SU-DHL-6 (cell line): Measurements from ENCODE around the gene ACADS.

Experiments used
- CTCF ChIP-seq: fragments of 200-600 bp; sonication (generic); IDR thresholded peaks from one replicate; pipeline ENCODE4 v1.5.1; 2017; ENCODE audit warnings: antibody characterized with exemption, mild to moderate bottlenecking, low read length, moderate library complexity; ENCODE audit not compliant: insufficient read depth, poor library complexity, severe bottlenecking
- EZH2phosphoT487 ChIP-seq: fragments of 200-600 bp; sonication (generic), shearing (Covaris generic); conservative IDR thresholded peaks from 2 replicates; pipeline ENCODE4 v1.6.1; 2018; ENCODE audit warnings: mild to moderate bottlenecking, antibody characterized with exemption, low read length, moderate library complexity, mixed read lengths

GRCh38 chr12:120787889-120788288 is 62.3 kb downstream of the ACADS start:
- TF ChIP-seq CTCF (no peak), EZH2phosphoT487 (no peak)
